Ishikawa (cell line): ENCODE measurements around the gene MX1.

Source experiments
- CEBPB ChIP-seq: IDR thresholded peaks from 2 replicates; pipeline ENCODE4 v1.6.1; 2012
- CREB1 ChIP-seq: IDR thresholded peaks from 2 replicates; pipeline ENCODE4 v1.6.1; 2012; ENCODE audit warnings: low read depth
- EGR1 ChIP-seq: IDR thresholded peaks from 2 replicates; pipeline ENCODE4 v1.6.1; 2012
- EP300 ChIP-seq: IDR thresholded peaks from 2 replicates; pipeline ENCODE4 v1.6.1; 2012; ENCODE audit warnings: borderline replicate concordance
- FOXM1 ChIP-seq: IDR thresholded peaks from 2 replicates; pipeline ENCODE4 v1.6.1; 2012; ENCODE audit warnings: low read depth, borderline replicate concordance
- MAX ChIP-seq: IDR thresholded peaks from 2 replicates; pipeline ENCODE4 v1.6.1; 2012
- NFIC ChIP-seq: IDR thresholded peaks from 2 replicates; pipeline ENCODE4 v1.6.1; 2012
- RAD21 ChIP-seq: IDR thresholded peaks from 2 replicates; pipeline ENCODE4 v1.6.1; 2012; ENCODE audit warnings: low read depth
- REST ChIP-seq: IDR thresholded peaks from 2 replicates; pipeline ENCODE4 v1.6.1; 2012; ENCODE audit warnings: low read depth, mild to moderate bottlenecking
- TAF1 ChIP-seq: IDR thresholded peaks from 2 replicates; pipeline ENCODE4 v1.6.1; 2012; ENCODE audit warnings: low read depth, mild to moderate bottlenecking
- TCF12 ChIP-seq: IDR thresholded peaks from 2 replicates; pipeline ENCODE4 v1.6.1; 2012; ENCODE audit warnings: low read depth
- TEAD4 ChIP-seq: IDR thresholded peaks from 2 replicates; pipeline ENCODE4 v1.6.1; 2012
- USF1 ChIP-seq: IDR thresholded peaks from 2 replicates; pipeline ENCODE4 v1.6.1; 2012
- YY1 ChIP-seq: IDR thresholded peaks from 2 replicates; pipeline ENCODE4 v1.6.1; 2012; ENCODE audit warnings: low read depth
- ZBTB7A ChIP-seq: IDR thresholded peaks from 2 replicates; pipeline ENCODE4 v1.6.1; 2012; ENCODE audit warnings: low read depth

Gene MX1

GRCh38 chr21:41425588-41425953 is 468 bp upstream of the MX1 start:
- TF ChIP-seq NFIC = no peak
- no peak for TF ChIP-seq EP300
- TF ChIP-seq TAF1 = no peak
- no peak for TF ChIP-seq FOXM1
- TF ChIP-seq ZBTB7A = no peak
- TF ChIP-seq MAX = no peak
- no peak for TF ChIP-seq REST
- no peak for TF ChIP-seq TCF12
- TF ChIP-seq RAD21 = no peak
- TF ChIP-seq TEAD4 = no peak
- TF ChIP-seq USF1 = no peak
- no peak for TF ChIP-seq EGR1
- TF ChIP-seq CEBPB = no peak
- TF ChIP-seq YY1 = no peak
- no peak for TF ChIP-seq CREB1

GRCh38 chr21:41426676-41427404 is 801 bp downstream of the MX1 start:
- TF ChIP-seq MAX = no peak
- TF ChIP-seq YY1 = no peak
- TF ChIP-seq TEAD4 = no peak
- TF ChIP-seq NFIC = no peak
- no peak for TF ChIP-seq EGR1
- TF ChIP-seq REST = no peak

GRCh38 chr21:41427556-41427955 is 1.5 kb downstream of the MX1 start:
- TF ChIP-seq CEBPB (no peak), ZBTB7A (no peak), TCF12 (no peak), EP300 (no peak), MAX (no peak), CREB1 (no peak), USF1 (no peak), EGR1 (no peak), FOXM1 (no peak), RAD21 (no peak), TAF1 (no peak), NFIC (no peak), REST (no peak), TEAD4 (no peak)

GRCh38 chr21:41428311-41428710 is 2.3 kb downstream of the MX1 start:
- no peak for TF ChIP-seq FOXM1
- no peak for TF ChIP-seq USF1
- TF ChIP-seq TEAD4 = no peak
- no peak for TF ChIP-seq CREB1
- no peak for TF ChIP-seq ZBTB7A
- no peak for TF ChIP-seq REST
- no peak for TF ChIP-seq EP300
- TF ChIP-seq NFIC = no peak
- TF ChIP-seq TAF1 = no peak
- no peak for TF ChIP-seq MAX
- no peak for TF ChIP-seq YY1
- TF ChIP-seq EGR1 = no peak
- no peak for TF ChIP-seq CEBPB
- TF ChIP-seq TCF12 = no peak
- no peak for TF ChIP-seq RAD21
